ENCODE results near the gene RTP3. TPM values are rescaled to one million over a fixed set of nuclear protein-coding genes. Genes with fewer than 3 reads are reported as not detected.

Gene RTP3
- total RNA-seq, 2 donors from 2014 or later = not detected

- Histone ChIP-seq H3K27ac (no peak overlapping the region), H3K27me3 (replicated peaks; ENCODE audit: insufficient read depth) (no peaks in the 10 kb centered on the region), H3K4me3 (no peak overlapping the region), H3K4me1 (ENCODE audit: control insufficient read depth in 1 of 2, low read depth in 2 of 2) (peaks cover 4 to 10% of the 10 kb centered on the region in 2 donors), H3K9me3 (no peaks in the 10 kb centered on the region), H3K36me3 (no peaks in the 10 kb centered on the region)
- DNase-seq (ENCODE audit: low spot score) = no peak
- TF ChIP-seq CTCF (IDR thresholded peaks at IDR 0.05) = no peak
- no peak for ATAC-seq (ENCODE audit: insufficient number of reproducible peaks, low FRiP score, low read depth)
Measured at GRCh38 chr3:46466273-46466672, 31.5 kb upstream of the RTP3 start.

- TF ChIP-seq CTCF (IDR thresholded peaks at IDR 0.05) = no peak
- no peaks in the 10 kb centered on the region for H3K27me3 ChIP-seq (replicated peaks; ENCODE audit: insufficient read depth)
- H3K27ac ChIP-seq = no peak overlapping the region
- peaks cover 4 to 10% of the 10 kb centered on the region in 2 donors for H3K4me1 ChIP-seq (ENCODE audit: control insufficient read depth in 1 of 2, low read depth in 2 of 2)
- no peaks in the 10 kb centered on the region for H3K36me3 ChIP-seq
- ATAC-seq (ENCODE audit: insufficient number of reproducible peaks, low FRiP score, low read depth) (no peak), DNase-seq (ENCODE audit: low spot score) (no peak)
- H3K4me3 ChIP-seq = no peak overlapping the region
- H3K9me3 ChIP-seq = no peaks in the 10 kb centered on the region
Measured at GRCh38 chr3:46466871-46467403, 30.8 kb upstream of the RTP3 start.

- Histone ChIP-seq H3K4me3 (no peak overlapping the region), H3K4me1 (ENCODE audit: control insufficient read depth in 1 of 2, low read depth in 2 of 2) (peaks cover 4 to 10% of the 10 kb centered on the region in 2 donors), H3K27ac (no peak overlapping the region), H3K36me3 (no peaks in the 10 kb centered on the region), H3K27me3 (replicated peaks; ENCODE audit: insufficient read depth) (no peaks in the 10 kb centered on the region), H3K9me3 (no peaks in the 10 kb centered on the region)
- DNase-seq (ENCODE audit: low spot score) (no peak), ATAC-seq (ENCODE audit: insufficient number of reproducible peaks, low FRiP score, low read depth) (no peak)
- TF ChIP-seq CTCF (IDR thresholded peaks at IDR 0.05) = no peak
Measured at GRCh38 chr3:46467562-46467961, 30.2 kb upstream of the RTP3 start.

GRCh38 chr3:46468753-46469600 lies 28.8 kb upstream of the RTP3 start:
- H3K27me3 ChIP-seq (replicated peaks; ENCODE audit: insufficient read depth) = no peaks in the 10 kb centered on the region
- no peak for TF ChIP-seq CTCF (IDR thresholded peaks at IDR 0.05)
- DNase-seq (ENCODE audit: low spot score) (no peak), ATAC-seq (ENCODE audit: insufficient number of reproducible peaks, low FRiP score, low read depth) (no peak)
- no peaks in the 10 kb centered on the region for H3K36me3 ChIP-seq
- no peaks in the 10 kb centered on the region for H3K9me3 ChIP-seq
- H3K27ac ChIP-seq = no peak overlapping the region
- no peak overlapping the region for H3K4me3 ChIP-seq
- H3K4me1 ChIP-seq (ENCODE audit: control insufficient read depth in 1 of 2, low read depth in 2 of 2) = peaks cover 4 to 10% of the 10 kb centered on the region in 2 donors

GRCh38 chr3:46469680-46470357 lies 28.0 kb upstream of the RTP3 start:
- Histone ChIP-seq H3K27me3 (replicated peaks; ENCODE audit: insufficient read depth) (no peaks in the 10 kb centered on the region), H3K4me1 (ENCODE audit: control insufficient read depth in 1 of 2, low read depth in 2 of 2) (peaks cover 4 to 10% of the 10 kb centered on the region in 2 donors), H3K9me3 (peaks cover 3% of the 10 kb centered on the region), H3K27ac (no peak overlapping the region), H3K36me3 (no peaks in the 10 kb centered on the region), H3K4me3 (no peak overlapping the region)
- ATAC-seq (ENCODE audit: insufficient number of reproducible peaks, low FRiP score, low read depth) = no peak
- no peak for TF ChIP-seq CTCF (IDR thresholded peaks at IDR 0.05)
- no peak for DNase-seq (ENCODE audit: low spot score)
